Stimulated activated CD8-positive, alpha-beta memory T cell treated with anti-CD3 and anti-CD28 coated beads, Interleukin-7, amount 100 ng/mL, for 48 hours (primary cell): ENCODE results near the gene IZUMO1R.
"Not testable (repeated sequence)": the region's sequence is repeated elsewhere in the genome, so short reads cannot be mapped to it uniquely, and the experiment has no call there.

ENCODE experiments used
- DNase-seq, 2 donors: peaks; one replicate each; pipeline ENCODE4 v3.0.0-alpha.2; 2020; ENCODE audit warnings: low read depth in 1 of 2; ENCODE audit errors: extremely low read depth in 1 of 2

IZUMO1R gene

GRCh38 chr11:94325681-94326080, 21.3 kb downstream of the IZUMO1R start:
- DNase-seq: peak; percentile 15 to 20

DNA sequence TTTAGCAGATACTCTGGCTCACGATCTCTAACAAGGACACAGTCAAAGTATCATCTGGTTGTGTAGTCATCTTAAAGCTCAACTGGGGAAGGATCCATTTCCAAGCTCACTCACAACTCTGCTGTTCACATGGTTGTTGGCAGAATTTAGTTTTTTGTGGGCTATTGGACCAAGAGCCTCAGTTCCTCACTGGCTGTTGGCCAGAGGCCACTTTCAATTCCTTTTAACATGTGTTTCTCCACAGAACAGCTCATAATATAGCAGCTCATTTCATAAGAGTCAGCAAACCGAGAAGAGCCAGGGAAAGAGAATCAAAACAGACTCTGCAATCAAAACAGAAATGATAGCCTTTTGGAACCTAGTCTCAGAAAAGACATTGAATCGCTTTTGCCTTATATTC, 22.6 kb downstream of the IZUMO1R start:
- no peak for DNase-seq

GRCh38 chr11:94328587-94329080, 24.3 kb downstream of the IZUMO1R start:
- DNase-seq: no peak

GRCh38 chr11:94329501-94329900, 25.1 kb downstream of the IZUMO1R start:
- DNase-seq: no peak

DNA sequence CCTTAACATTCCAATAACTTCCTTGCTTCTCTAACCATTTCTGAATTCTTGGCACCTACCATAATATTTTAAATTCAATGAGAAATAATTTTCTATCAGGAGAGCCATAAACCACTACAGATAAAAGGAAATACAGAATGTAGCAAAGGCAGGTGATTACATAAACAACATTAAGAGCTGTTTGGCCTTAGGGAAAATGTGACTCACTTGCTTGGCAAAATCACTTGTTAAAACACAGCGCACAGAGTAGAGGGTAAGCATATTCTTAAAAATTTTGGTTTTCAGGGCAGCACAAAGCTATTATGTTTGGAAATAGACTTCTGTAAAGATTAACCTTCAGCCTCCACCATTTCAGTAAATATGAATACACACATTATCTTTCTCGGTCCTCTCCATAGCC, 26.4 kb downstream of the IZUMO1R start:
- no peak for DNase-seq

DNA sequence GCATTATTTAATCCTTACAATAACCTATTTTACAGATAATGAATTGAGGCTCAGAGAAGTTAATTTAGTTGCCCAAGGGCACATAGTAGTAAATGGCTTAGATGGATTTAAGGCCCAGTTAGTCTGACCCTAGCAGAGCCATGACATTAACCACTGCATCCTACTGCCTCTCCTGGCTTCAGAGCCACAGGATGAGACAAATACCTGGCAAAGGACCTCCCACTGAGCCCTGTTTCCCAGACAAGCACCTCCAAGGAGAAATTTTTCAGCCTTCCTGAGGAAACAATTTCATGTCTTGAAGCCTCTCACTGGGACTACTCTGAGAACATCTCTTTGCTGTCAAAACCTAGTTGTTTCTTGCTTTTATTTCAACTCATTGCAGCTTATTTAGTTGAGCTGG, 28.4 kb downstream of the IZUMO1R start:
- DNase-seq: no peak

DNA sequence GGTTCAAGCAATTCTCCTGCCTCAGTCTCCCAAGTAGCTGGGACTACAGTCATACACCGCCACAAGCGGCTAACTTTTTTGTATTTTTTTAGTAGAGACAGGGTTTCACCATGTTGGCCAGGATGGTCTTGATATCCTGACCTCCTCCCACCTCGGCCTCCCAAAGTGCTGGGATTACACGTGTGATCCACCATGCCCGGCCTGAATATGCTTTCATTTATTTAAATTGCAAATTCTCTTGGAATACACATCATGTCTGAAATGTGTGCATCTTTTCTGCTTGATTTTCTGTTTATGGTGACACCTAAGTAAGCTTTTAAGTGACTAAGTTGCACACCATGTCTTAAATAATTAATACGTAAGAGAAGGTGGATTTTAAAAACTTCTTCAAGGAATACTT, 31.7 kb downstream of the IZUMO1R start:
- DNase-seq: no peak

DNA sequence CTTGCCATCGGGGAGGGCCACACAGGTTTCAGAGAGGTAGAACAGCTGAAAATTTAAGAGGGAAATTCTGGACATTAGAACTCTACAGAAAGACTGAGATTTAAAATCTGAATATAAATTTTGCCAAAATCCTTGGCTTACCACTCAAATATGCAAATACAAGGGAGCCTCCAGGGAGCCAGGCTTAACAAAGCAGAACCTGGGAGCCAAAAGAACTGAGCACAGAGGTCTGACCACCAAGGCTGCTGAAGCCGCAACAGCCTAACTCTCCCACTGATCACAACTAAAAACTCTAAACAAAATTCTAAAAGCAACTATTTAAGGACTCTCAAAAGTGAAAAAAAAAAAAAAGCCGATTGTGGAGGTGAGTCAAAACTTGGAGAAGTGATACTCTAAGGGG, 34.3 kb downstream of the IZUMO1R start:
- no peak for DNase-seq

DNA sequence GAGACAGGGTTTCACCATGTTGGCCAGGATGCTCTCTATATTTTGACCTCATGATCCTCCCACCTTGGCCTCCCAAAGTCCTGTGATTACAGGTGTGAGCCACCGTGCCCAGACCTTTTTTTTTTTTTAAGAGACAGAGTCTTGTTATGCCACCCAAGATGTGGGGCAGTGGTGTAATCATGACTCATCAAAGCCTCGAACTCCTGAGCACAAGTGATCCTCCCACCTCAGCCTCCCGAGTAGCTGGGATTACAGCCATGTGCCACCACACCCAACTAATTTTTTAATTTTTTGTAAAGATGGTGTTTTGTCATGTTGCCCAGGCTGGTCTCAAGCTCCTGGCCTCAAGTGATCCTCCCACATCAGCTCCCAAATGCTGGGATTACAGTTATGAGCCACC, 37.9 kb downstream of the IZUMO1R start:
- DNase-seq: no peak

- no peak for DNase-seq
Measured at GRCh38 chr11:94343495-94343894, 39.1 kb downstream of the IZUMO1R start.

DNA sequence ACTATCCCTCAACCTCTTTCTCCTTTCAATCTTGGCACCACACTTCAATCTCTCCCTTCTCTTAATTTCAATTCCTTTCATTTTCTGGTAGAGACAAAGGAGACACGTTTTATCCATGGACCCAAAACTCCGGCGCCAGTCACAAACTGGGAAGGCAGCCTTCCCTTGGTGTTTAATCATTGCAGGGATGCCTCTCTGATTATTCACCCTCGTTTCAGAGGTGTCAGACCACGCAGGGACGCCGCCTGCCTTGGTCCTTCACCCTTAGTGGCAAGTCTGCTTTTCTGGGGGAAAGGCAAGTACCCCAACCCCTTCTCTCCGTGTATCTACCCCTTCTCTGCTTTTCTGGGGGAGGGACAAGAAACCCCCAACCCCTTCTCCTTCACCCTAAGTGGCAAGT, 41.9 kb downstream of the IZUMO1R start:
- DNase-seq: not testable (repeated sequence)

GRCh38 chr11:94350850-94351563, 46.6 kb downstream of the IZUMO1R start:
- DNase-seq: not testable (repeated sequence)
